Right cardiac atrium (tissue), 5 donors: ENCODE measurements around the gene XPA. TPM values are rescaled to one million over a fixed set of nuclear protein-coding genes. Genes with fewer than 3 reads are reported as not detected.
A peak's percentile ranks its signal among the peaks of the same experiment; 100 is the strongest.

Experiments used
- ATAC-seq, 2 donors: fragments of 200-7000 bp; cut with Tn5 transposase; one replicate each; pipeline versions ENCODE4 v1.8.0 to v1.9.1; 2020; ENCODE audit warnings: moderate library complexity in 2 of 2, mild to moderate bottlenecking in 1 of 2
- DNase-seq, 3 donors: peaks; one replicate each; pipeline ENCODE4 v3.0.0-alpha.2; 2020
- H3K27ac ChIP-seq: one replicate; pipeline ENCODE4 v1.5.1; 2013; ENCODE audit warnings: mild to moderate bottlenecking, low read length, control low read depth, moderate library complexity
- H3K27me3 ChIP-seq: one replicate; pipeline ENCODE4 v1.6.1; 2013; ENCODE audit not compliant: control insufficient read depth, insufficient read depth
- H3K4me1 ChIP-seq: one replicate; pipeline ENCODE4 v1.6.1; 2013; ENCODE audit warnings: low read length; ENCODE audit not compliant: control insufficient read depth, insufficient read depth
- H3K4me3 ChIP-seq: one replicate; pipeline ENCODE4 v1.5.1; 2013; ENCODE audit warnings: low read length, control low read depth
- H3K9me3 ChIP-seq: one replicate; pipeline ENCODE4 v1.6.1; 2013; ENCODE audit warnings: low read length; ENCODE audit not compliant: control insufficient read depth
- WGBS: extraction: QIAGEN DNeasy Blood & Tissue Kit; methylation state at CpG from one replicate; pipeline ENCODE4 v1.1.7; 2013; 5-methylcytosine and 5-hydroxymethylcytosine counted together
- intact Hi-C, 4 donors: fragments of 100-400 bp; cut with DNase I; formaldehyde crosslinking; loops; one replicate each; pipeline versions ENCODE4 v1.11.0 to v1.14.0; 2022 to 2023
- polyA plus RNA-seq: library from polyadenylated mRNA; stranded (reverse); fragments of 200-250 nt; gene quantifications from one replicate; pipeline ENCODE4 v1.2.3, GENCODE V29; 2013
- total RNA-seq, 4 donors: library from RNA; stranded (reverse); fragmentation: NEBNext Ultra II Directional; extraction: Animal tissue kit (Norgen Biotek cat#: 25700); gene quantifications; one replicate each; pipeline ENCODE4 v1.2.1, GENCODE V29; 2021
- donor health status: healthy with polysubstance abuse.
- donor health status: DM: no; HTN: yes; CAD: no.
- donor health status: DM: no; HTN: no; CAD: no.
- donor health status: DM: no; HTN: yes; CAD: no; lungs with severe emphysema.
- donor health status: DM: yes; HTN: yes; CAD: no.

XPA gene
- total and polyA plus RNA-seq, 5 donors: 7.1 to 10.7 (median 10.0) TPM

DNA sequence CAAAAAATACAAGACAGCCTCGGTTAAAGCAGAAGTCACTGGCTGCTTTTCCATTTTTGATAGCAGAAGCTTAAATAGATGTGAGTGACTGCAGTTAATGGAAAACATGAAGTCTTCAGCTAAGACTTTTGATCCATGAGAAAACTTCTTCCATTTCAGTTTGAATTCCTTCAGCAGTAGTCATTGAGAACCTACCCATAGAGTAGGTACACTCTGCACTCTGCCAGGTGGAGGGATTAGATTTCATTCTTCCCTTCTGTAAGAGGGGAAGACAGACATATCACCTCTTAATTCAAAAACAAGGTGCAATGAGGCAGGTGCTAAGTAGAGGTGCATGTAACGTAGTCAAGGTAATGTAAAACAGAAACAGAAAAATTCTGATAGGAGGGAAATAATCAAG lies 26.7 kb upstream of the XPA start:
- intact Hi-C loops: no loop called here
- no peak for DNase-seq
- Histone ChIP-seq H3K4me3 (no peak overlapping the region), H3K27ac (no peak overlapping the region), H3K9me3 (no peaks in the 10 kb centered on the region), H3K4me1 (no peaks in the 10 kb centered on the region), H3K27me3 (no peaks in the 10 kb centered on the region)
- 51% methylated on average over 2 of the region's 2 CpGs for WGBS
- ATAC-seq: no peak

DNA sequence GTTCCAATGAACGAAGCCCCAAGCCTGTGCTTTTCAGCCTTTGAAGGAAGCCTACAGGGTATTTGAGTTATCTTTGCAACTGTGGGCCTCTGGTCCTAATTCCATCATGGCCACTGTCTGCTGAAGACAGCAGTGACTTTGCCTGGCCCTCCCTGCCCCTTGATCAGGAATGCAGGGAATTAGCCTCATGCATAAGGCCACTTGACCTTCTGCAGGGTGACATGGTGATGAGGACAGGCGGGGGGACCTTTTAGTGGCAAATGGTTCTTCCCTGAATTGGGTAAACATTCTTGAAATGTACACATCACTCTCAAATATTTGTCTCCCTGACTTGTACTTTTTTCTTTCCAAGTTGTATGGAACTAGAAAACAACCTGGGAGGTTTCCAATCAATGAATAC lies 25.2 kb upstream of the XPA start:
- DNase-seq: no peak
- 47% methylated on average over 2 of the region's 2 CpGs for WGBS

DNA sequence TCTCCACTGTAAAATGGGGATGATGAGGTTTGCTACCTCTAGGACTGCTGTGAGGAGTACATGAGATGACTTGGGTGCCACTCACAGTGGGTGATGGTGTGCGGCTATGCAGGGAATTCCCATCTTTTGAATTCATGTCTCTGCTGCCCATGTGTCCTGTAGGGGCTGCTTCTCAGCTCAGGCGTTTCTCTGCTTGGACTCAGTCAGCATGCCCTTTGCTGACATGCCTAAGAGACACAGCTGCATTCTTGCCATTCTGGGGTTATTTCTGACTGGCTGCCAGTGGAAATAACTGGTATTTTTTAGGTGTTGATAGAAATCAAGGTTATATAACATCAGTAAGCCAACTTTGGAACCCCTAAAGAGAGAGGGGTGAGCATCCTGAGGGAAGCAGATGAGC lies 24.3 kb upstream of the XPA start:
- ATAC-seq (no peak), DNase-seq (no peak)
- Histone ChIP-seq H3K9me3 (no peaks in the 10 kb centered on the region), H3K4me1 (no peaks in the 10 kb centered on the region), H3K4me3 (no peak overlapping the region), H3K27me3 (no peaks in the 10 kb centered on the region), H3K27ac (no peak overlapping the region)
- whole genome bisulfite sequencing: 80% methylated on average over 2 of the region's 2 CpGs
- intact Hi-C loops: no loop called here

More for the DNA sequence above, 25.2 kb upstream of the XPA start:
- no peaks in the 10 kb centered on the region for H3K27me3 ChIP-seq
- H3K4me3 ChIP-seq: no peak overlapping the region
- no peaks in the 10 kb centered on the region for H3K9me3 ChIP-seq
- ATAC-seq: no peak
- no peaks in the 10 kb centered on the region for H3K4me1 ChIP-seq
- H3K27ac ChIP-seq: no peak overlapping the region
- intact Hi-C loops: no loop called here

DNA sequence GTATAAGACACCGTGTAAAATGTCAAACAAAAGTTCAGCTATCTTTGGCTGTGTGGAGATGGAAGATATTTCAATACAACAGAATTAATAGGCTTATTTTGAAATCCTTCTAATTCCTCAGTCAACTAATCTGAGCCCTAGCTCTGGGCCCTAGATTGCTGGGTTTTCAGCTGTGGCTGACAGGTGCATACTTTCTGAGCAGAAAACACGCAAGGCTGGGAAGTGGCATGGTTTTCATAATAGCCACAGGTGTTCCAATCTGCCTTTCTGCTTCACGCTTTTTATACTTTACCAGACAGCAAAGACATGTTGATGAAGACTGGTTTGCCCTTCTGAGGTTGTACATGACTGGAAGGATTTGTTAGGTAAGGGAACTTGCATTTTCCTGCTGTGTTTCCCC lies 20.7 kb upstream of the XPA start:
- no peaks in the 10 kb centered on the region for H3K27me3 ChIP-seq
- DNase-seq (no peak), ATAC-seq (no peak)
- H3K9me3 ChIP-seq: no peaks in the 10 kb centered on the region
- intact Hi-C loops: loop anchor here in 2 of 4 donors (10.0 kb wide), 2 partner anchors 87 to 177 kb away; no protein-coding TSS in a partner anchor
- no peak overlapping the region for H3K4me3 ChIP-seq
- 70% methylated on average over 3 of the region's 3 CpGs for WGBS
- H3K27ac ChIP-seq: no peak overlapping the region
- H3K4me1 ChIP-seq: no peaks in the 10 kb centered on the region

DNA sequence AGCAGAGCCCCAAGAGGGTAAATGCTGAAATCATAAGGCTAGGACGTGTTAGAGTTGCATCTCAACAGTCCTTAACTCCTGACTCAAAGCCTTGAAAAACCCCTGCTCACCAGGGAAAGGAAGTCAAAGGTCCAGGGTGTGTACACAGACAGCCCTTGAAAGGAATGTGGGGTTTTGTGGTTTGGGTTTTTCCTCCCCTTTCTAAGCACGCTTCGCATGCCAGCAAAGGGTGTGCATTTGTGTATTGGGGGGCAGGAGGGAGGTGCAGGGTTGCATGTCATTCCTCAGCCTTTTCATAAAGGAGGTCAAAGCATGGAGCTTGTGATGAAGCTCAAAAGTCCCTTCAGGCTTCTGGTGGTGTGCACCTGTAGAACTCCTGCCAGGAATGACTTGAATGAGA lies 17.3 kb upstream of the XPA start:
- H3K27ac ChIP-seq: no peak overlapping the region
- intact Hi-C loops: loop anchor here in 3 of 4 donors (5.0 to 10.0 kb wide), 3 partner anchors 90 to 188 kb away; no protein-coding TSS in a partner anchor
- no peak overlapping the region for H3K4me3 ChIP-seq
- H3K4me1 ChIP-seq: no peaks in the 10 kb centered on the region
- ATAC-seq: no peak
- WGBS: 47% methylated on average over 3 of the region's 3 CpGs
- no peaks in the 10 kb centered on the region for H3K27me3 ChIP-seq
- no peaks in the 10 kb centered on the region for H3K9me3 ChIP-seq
- DNase-seq: no peak

DNA sequence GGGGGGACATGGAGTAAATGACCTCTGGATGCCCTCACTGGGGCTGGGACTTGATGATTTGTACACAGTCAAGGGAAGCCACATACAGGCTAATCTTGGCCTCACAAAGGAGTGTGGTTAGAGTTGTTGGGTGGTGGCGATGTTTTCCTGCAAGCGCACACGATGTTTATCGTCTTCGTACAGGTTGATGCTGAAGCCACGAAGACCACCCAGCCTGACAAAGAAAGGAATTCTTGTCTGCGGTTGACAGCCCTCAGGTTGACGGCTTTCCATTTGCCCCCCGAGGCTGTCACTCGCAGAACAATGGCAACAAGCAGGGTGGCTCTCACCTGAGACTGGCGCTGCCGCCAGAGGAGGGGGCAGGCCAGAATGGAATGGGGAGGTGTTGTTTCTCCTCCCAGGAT lies 14.1 kb upstream of the XPA start:
- WGBS: 19% methylated on average over 12 of the region's 12 CpGs
- no peak for ATAC-seq
- intact Hi-C loops: loop anchor here (2.0 to 10.0 kb wide), 4 partner anchors 94 to 191 kb away; no protein-coding TSS in a partner anchor

DNA sequence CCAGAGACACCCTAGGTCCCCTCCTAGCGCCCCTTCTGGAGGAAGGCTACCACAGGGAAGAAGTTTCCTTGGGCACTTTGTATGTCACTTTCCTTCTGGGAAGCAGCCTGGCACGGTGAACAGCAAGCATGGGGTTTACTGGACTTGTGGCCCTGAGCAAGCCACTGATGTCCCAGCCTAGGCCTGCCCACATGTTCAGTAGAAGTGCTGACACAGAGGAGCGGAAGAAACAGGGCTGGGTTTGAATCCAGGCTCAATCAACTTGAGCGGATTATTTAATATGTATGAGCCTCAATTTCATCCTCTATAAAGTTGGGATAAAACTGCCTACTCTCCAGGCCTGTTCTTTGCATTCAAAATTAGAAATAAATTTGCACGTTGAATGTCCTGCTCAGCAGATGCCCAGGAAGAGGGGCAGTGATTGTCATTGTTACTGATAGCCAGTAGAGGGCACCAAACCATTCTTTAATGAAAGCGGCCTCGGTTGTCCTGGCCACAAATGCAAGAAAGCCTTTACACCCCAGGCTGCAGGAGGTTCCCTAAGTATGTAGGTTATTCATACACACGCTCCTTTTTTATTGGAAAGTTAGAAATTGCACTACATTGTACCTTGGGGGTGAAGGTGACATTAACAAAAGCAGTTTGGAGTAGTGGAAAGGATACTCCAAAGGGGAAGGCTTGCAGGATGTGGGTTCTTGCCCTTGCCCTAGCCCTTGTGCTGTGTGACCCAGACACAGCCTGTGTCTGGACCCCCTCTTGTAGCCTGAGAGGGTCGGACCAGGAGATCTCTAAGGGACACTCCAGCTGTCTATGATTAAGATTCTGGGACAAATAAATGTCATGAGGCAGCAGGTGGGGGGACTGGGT lies 13.4 kb upstream of the XPA start:
- Histone ChIP-seq H3K27ac (no peak overlapping the region), H3K4me3 (no peak overlapping the region), H3K27me3 (no peaks in the 10 kb centered on the region), H3K9me3 (no peaks in the 10 kb centered on the region), H3K4me1 (no peaks in the 10 kb centered on the region)
- intact Hi-C loops: loop anchor here (2.0 to 10.0 kb wide), 4 partner anchors 94 to 192 kb away; no protein-coding TSS in a partner anchor
- ATAC-seq: peak; percentile 81 to 87
- WGBS: 22% methylated on average over 9 of the region's 9 CpGs
- peak in 2 of 3 donors; percentile 37 to 64 for DNase-seq

More for the DNA sequence above, 14.1 kb upstream of the XPA start:
- no peak for DNase-seq
- Histone ChIP-seq H3K9me3 (no peaks in the 10 kb centered on the region), H3K27ac (no peak overlapping the region), H3K4me3 (no peak overlapping the region), H3K27me3 (no peaks in the 10 kb centered on the region), H3K4me1 (no peaks in the 10 kb centered on the region)

DNA sequence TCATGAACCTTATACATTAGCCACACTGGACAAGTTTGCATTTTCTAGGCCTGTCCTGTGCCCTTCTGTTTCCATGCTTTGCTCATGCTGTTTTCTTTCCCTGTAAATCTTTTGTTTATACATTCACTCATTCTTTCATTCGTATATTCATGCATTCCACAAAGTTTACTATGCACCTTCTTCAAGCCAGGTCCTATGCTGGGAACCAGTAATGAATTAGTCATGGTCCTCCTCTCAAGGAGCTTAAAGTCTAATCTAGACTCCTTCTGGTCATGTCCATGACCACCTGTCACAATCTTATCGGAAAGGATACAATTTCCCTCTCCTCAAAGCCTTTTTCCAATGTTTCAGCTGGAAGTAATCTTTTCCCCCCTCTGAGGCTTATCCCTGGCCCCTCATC lies 9.1 kb upstream of the XPA start:
- no peak for ATAC-seq
- H3K4me1 ChIP-seq: no peaks in the 10 kb centered on the region
- DNase-seq: no peak
- H3K27me3 ChIP-seq: no peaks in the 10 kb centered on the region
- no peak overlapping the region for H3K27ac ChIP-seq
- no peak overlapping the region for H3K4me3 ChIP-seq
- 82% methylated on average over 2 of the region's 2 CpGs for WGBS
- intact Hi-C loops: no loop called here
- no peaks in the 10 kb centered on the region for H3K9me3 ChIP-seq

DNA sequence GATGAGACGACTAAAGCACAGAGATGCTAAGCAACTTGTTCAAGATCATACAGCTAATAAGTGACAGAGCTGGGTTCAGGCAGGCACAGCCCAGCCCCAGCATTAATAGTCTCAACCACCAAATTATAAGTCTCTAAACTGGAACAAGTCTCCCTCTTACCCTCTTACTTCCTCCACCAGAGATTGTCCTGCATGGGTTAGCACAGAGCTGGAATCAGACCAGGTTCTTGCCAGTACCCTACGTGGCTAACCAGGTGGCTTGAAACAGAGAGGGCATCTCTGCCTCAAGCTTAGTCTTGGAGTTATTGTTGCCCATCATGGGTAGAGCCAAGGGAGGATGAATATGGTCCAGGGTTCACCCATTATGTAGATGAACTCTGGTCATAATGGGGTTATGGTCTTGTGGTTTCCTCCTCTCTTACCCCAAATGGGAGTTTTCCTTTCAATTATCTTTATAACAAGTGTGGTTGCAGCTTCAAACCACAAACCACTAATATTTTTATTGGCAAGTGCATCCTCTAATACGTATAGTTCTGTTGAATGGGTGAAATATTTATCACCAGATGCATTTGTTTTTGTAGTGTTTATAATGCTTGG lies 8.3 kb upstream of the XPA start:
- no peak overlapping the region for H3K27ac ChIP-seq
- intact Hi-C loops: no loop called here
- H3K4me1 ChIP-seq: no peaks in the 10 kb centered on the region
- H3K27me3 ChIP-seq: no peaks in the 10 kb centered on the region
- 46% methylated on average over 3 of the region's 3 CpGs for WGBS
- H3K4me3 ChIP-seq: no peak overlapping the region
- ATAC-seq (no peak), DNase-seq (no peak)
- no peaks in the 10 kb centered on the region for H3K9me3 ChIP-seq

DNA sequence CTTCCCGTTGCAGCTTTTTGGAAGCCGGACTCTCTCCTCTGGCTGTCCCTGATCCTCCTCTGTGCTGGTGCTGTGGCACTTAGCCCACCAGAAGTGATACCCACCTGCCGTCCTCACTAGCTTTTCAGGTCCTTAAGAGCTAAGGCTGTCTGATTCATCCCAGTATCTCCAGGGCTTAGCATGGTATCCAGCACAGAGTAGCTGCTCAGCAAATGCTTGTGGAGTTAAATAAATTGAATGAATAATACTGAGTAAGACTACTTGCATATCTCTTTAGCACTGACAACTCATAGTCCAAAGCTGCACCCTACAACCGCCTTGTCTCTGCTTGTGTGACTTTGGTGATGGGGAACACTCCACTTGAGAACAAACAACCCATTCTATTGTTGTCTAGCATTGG lies 7.7 kb upstream of the XPA start:
- intact Hi-C loops: no loop called here
- Histone ChIP-seq H3K4me3 (no peak overlapping the region), H3K27me3 (no peaks in the 10 kb centered on the region), H3K9me3 (no peaks in the 10 kb centered on the region), H3K27ac (no peak overlapping the region), H3K4me1 (no peaks in the 10 kb centered on the region)
- WGBS: 81% methylated on average over 4 of the region's 4 CpGs
- ATAC-seq (no peak), DNase-seq (no peak)

DNA sequence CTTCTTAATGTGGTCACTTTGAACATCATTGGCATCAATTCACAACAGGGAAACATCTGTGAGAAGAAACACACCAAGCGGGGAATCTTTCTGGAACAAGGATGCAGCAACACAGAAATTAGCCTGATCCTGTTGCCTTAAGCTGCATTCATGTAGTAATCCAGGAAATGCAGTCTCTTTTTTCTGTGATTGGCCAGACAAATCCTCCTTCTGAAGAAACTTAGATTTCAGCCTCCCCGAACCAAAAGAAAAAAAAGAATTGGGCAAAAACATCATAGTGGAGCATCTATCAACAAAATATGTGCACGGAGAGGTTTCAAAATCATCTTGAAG lies 7.2 kb upstream of the XPA start:
- H3K27me3 ChIP-seq: no peaks in the 10 kb centered on the region

More for the DNA sequence above, 7.2 kb upstream of the XPA start:
- no peak overlapping the region for H3K4me3 ChIP-seq
- DNase-seq (no peak), ATAC-seq (no peak)
- intact Hi-C loops: no loop called here
- no peak overlapping the region for H3K27ac ChIP-seq
- WGBS: 73% methylated on average over 3 of the region's 3 CpGs
- no peaks in the 10 kb centered on the region for H3K4me1 ChIP-seq
- H3K9me3 ChIP-seq: no peaks in the 10 kb centered on the region
